COLO668 (cell line): ENCODE measurements around the gene SNAI1.
"Not testable (repeated sequence)": the region's sequence is repeated elsewhere in the genome, so short reads cannot be mapped to it uniquely, and the experiment has no call there.

Experiments used
- DNase-seq: peaks from one replicate; lab custom pipeline; 2025; ENCODE audit not compliant: unreplicated experiment; lab: John Stamatoyannopoulos, UW

The SNAI1 gene

GRCh38 chr20:50011597-50011996, 28.8 kb downstream of the SNAI1 start:
- not testable (repeated sequence) for DNase-seq

- DNase-seq: no peak
Measured at GRCh38 chr20:50012282-50013263, 29.8 kb downstream of the SNAI1 start.

- no peak for DNase-seq
Measured at GRCh38 chr20:50013976-50014375, 31.2 kb downstream of the SNAI1 start.

GRCh38 chr20:50014570-50015562, 32.1 kb downstream of the SNAI1 start:
- no peak for DNase-seq

GRCh38 chr20:50015636-50015992, 32.8 kb downstream of the SNAI1 start:
- DNase-seq: no peak

- no peak for DNase-seq
Measured at GRCh38 chr20:50015993-50016770, 33.4 kb downstream of the SNAI1 start.

- DNase-seq: no peak
Measured at GRCh38 chr20:50017160-50017559, 34.4 kb downstream of the SNAI1 start.

GRCh38 chr20:50017576-50018248, 34.9 kb downstream of the SNAI1 start:
- DNase-seq: no peak

- DNase-seq: no peak
Measured at GRCh38 chr20:50019466-50020256, 36.9 kb downstream of the SNAI1 start.

GRCh38 chr20:50020288-50020687, 37.5 kb downstream of the SNAI1 start:
- DNase-seq: no peak

- no peak for DNase-seq
Measured at GRCh38 chr20:50022676-50023075, 39.9 kb downstream of the SNAI1 start.

- peak; percentile 36 for DNase-seq
Measured at GRCh38 chr20:50023116-50023805, 40.5 kb downstream of the SNAI1 start.

- DNase-seq: no peak
Measured at GRCh38 chr20:50026746-50027575, 44.2 kb downstream of the SNAI1 start.

GRCh38 chr20:50027611-50028105, 44.9 kb downstream of the SNAI1 start:
- DNase-seq: no peak

- no peak for DNase-seq
Measured at GRCh38 chr20:50029083-50029696, 46.4 kb downstream of the SNAI1 start.

- no peak for DNase-seq
Measured at GRCh38 chr20:50029697-50030461, 47.1 kb downstream of the SNAI1 start.
